ENCODE data around the gene OTOGL.

Gene OTOGL

DNA sequence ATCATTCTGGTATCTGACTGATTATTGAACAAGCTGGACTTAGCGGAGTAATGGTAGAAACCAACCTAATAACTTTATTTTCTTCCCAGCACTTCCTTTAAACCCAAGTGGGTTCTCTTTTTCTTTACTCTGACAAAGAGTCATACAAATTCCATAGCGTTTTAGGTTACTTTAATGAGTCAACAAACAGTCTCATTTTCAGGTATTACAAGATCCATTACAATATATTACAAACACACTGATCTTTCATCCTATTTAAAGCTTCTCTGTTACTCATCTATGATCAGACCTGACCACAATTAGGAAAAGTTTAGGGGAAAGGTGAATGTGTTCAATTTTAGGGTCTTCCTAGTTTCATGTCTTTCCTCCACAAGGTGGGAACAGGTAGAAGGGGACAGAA is 305.3 kb downstream of the OTOGL start:
- no peak for DNase-seq

DNA sequence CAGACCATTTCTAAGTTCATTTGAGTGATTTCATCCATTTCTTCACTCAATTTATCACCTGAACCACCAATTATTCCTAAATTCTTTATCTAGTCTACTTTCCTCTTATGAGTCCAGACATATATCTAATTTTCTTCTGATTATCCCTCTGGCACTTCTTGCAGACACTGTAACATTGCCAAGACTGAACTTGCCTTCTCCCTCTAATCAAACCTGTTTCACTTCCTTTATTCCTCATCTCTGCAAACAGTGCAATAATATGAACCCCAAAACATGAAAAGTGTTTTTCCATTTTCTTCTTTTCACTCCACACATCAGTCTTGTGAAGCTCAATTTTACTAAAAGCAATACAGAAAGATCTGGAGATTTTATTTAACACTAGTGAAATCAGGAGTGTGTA is 306.9 kb downstream of the OTOGL start:
- no peak for DNase-seq

DNA sequence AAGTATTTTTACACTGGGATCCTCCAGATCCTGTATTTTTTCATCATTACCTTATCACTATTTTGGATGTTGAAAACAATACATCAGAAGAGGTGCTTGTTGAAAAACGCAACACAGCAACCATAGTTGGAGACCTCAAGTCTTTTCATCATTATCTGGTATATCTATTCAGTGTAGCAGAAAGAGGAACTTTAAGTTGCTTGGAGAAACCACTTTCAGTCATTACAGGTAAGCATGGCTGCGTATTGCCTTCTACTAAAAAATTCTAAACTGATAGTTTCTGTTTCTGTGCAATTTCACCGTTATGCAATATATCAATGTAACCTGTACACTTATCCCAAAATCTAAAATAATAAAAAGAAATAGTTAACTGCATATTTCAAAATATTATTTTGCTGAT is 312.4 kb downstream of the OTOGL start:
- DNase-seq = no peak

DNA sequence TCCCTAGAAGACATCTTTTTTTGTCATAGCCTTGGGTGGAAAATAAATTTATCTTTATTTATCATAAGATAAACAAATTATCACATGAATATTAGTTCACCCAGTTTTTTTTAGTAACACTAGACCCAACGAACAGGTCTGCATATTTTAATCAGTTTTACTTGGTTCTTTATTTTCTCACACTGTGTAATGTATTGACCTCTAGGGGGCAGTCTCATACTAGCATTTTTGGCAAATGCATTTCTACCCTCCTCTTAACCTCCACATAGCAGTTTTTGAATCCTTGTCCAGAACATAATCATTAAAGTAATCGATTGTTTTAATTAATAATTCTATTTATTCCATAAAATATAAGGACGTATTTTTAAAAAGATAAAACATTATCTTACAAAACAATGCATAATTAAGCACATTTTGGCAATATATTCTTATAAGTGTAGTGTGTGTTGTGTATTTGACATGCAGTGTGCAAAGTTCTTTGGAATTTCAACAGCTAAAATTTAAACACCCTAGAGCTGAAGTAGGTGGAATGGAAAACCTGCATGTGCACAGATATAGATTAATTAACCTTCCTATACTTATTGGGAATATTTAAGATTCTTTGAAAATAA is 313.1 kb downstream of the OTOGL start:
- DNase-seq = peak; percentile 63

DNA sequence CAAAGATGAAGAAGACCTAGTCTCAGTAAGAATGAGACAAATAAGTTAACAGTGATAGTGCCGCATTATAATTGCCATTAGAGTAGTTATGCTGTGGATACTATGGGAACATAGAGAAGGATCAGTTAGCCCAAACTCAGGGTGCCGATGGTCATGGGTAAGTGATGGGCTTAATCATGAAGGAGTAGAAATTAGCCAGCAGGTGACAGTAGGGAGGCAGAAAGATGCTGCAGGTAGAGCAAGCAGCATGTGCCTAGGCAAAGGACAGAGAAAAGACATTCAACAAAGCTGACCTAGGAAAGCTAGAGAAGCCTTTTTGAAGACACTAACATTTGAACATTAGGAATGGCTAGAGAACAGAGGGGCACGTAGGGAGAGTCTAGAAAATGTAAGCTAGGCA is 314.1 kb downstream of the OTOGL start:
- no peak for DNase-seq

DNA sequence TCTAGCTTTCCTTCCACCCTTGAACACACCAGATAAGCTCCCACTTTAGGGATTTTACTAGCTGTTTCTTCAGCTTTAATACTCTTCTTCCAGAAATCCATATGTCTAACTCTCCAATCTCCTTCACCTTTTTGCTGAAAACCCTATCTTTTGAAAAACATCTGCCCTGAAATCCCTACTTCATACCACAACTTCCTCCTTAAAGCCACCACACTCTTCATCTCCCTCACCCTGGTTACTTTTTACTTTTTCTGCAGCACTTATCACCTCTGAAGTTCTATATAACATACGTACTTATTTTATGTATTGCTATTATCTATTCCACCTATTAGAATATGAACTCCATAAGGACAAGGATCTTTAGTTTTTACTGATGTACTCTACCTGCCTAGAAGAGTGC is 316.1 kb downstream of the OTOGL start:
- no peak for DNase-seq

DNA sequence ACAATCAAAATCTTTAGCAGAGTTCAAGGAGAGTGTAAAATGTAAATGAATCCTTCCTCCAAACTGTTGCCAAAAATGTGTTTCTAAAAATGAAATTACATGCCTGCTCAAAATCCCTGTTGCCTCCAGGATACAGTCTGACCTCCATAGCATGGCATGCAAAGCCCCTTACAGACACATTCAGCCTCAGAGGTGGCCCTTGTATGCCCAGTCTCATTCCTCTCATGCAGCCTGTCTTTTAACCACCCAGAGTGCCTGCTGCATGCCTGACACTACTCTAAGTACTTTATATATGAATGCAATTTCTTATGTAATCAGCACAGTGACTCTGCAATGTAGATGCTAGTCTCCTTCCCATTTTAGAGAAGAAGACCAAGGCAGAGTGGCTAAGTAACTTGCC is 320.3 kb downstream of the OTOGL start:
- no peak for DNase-seq

DNA sequence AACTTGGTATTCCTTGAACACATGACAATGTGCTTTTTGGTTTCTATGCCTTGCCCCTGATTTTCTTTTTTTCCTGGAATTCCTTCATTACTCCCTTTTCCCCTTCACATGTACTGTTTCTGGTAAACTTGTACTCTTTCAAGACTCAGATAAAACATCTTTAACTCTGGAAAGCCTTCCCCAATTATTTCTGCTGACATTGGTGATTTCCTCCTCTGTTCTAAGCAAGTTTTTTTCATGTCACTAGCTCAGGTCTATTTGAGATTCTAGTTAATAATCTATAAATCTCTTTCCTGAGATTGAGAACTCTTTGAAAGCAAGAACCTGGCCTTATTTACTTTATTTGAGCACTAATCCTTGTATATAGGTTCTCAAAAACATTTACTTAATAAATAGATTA is 320.7 kb downstream of the OTOGL start:
- no peak for DNase-seq

DNA sequence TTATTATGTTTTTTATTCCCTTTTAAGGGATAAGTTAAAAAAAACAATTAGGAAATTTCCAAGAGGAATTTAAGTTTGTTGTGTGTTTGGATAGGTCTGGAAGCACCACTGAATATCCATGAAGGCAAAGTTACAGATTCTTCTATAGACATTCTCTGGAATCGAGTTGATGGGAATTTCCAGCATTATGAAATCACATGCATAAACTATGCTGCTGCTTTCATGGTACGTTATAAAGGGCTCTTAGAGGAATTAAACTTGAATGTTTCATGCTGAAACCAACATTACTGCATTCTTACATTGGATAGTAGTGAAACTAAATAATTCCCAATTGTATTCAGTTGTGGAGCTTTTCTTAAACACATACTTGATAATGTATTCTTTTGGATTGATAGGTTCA is 323.2 kb downstream of the OTOGL start:
- no peak for DNase-seq

Data from midbrain (tissue), 1 donor.